Muscle of arm (tissue), 12 donors: ENCODE measurements around the gene PDIA4. TPM values are rescaled to one million over a fixed set of nuclear protein-coding genes. Genes with fewer than 3 reads are reported as not detected.
"Not testable (repeated sequence)": the region's sequence is repeated elsewhere in the genome, so short reads cannot be mapped to it uniquely, and the experiment has no call there.

Experiments used
- DNase-seq: peaks from one replicate; pipeline ENCODE4 v3.0.0-alpha.2; 2013
- polyA plus RNA-seq, 12 donors: library from polyadenylated mRNA; unstranded; fragments of 120-200 nt; gene quantifications; one replicate each; pipeline ENCODE4 v1.2.1, GENCODE V29; 2013; ENCODE audit not compliant: insufficient read length in 12 of 12

Gene PDIA4
- polyA plus RNA-seq, 12 donors, result 56.5 to 91.6 (median 73.8) TPM; not detected in 1

DNA sequence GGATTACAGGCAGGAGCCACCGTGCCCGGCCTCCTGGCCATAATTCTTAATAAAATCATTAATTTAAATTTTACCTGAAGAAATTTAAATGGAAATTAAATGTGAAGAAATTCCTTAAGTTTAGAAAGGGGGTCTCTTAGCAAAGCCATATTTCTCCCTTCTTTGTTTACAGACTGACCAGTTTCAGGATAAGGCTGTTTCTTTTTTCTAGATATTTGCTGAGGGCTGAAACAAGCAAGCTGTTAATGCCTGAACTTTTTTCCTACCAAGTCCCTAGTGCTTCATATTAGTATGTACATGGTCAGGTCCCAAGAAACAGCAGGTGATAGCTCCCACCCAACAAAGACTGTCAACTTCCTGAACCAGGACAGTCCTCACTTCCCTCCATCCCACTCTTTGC lies 18.1 kb upstream of the PDIA4 start:
- no peak for DNase-seq

- DNase-seq, result no peak
Observed at GRCh38 chr7:149043936-149044335, 15.6 kb upstream of the PDIA4 start.

DNA sequence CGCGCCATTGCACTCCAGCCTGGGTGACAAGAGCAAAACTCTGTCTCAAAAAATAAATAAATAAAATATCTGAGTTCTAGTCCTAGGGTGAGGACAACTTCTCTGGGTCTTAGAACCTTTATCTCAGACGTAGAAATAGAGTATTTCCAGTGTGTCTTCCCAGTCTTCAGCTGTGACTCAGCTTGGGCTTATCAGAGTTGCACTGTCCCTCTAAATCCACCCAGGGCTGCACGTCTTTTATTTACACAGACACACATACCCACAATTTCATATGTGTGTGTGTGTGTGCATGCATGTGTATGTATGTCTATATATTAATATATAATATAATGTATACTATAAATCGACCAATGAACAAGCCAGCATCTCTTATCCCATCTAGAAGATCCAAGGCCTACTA lies 13.0 kb upstream of the PDIA4 start:
- no peak for DNase-seq

GRCh38 chr7:149038641-149039040 lies 10.3 kb upstream of the PDIA4 start:
- DNase-seq, result not testable (repeated sequence)

- DNase-seq, result no peak
Observed at GRCh38 chr7:149036676-149037075, 8.4 kb upstream of the PDIA4 start.

DNA sequence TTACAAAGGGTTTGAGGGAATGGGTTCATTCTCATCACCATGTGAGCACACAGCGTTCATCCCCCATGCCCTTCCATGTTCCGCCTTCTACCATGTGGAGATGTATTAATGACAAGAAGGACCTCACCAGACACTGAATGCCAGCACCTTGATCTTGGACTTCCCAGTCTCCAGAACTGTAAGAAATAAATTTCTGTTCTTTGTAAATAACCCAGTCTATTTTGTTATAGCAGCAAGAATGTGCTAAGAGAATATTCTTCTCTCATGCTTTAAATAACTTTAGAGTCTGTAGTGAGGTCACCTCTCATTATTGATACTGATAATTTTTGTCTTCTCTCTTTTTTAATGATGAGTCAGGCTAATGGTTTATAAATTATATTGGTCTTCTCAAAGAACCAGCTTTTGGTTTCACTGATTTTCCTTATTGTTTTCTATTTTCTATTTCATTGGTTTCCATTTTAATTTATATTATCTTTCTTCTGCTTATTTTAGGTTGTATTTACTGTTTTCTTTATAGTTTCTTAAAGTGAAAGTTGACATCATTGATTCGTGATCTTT lies 3.1 kb upstream of the PDIA4 start:
- no peak for DNase-seq

DNA sequence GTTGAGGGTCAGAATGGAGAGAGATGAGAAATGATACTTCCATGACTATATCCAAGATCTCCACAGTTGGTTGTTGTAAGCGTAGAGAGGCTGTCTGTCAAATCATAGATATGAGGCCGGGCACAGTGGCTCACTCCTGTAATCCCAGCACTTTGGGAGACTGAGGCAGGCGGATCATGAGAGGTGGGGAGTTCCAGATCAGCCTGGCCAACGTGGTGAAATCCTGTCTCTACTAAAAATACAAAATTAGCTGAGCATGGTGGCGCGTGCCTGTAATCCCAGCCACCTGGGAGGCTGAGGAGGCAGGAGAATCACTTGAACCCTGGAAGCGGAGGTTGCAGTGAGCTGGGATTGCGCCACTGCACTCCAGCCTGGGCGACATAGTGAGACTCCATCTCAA lies 2.1 kb upstream of the PDIA4 start:
- DNase-seq, result not testable (repeated sequence)

DNA sequence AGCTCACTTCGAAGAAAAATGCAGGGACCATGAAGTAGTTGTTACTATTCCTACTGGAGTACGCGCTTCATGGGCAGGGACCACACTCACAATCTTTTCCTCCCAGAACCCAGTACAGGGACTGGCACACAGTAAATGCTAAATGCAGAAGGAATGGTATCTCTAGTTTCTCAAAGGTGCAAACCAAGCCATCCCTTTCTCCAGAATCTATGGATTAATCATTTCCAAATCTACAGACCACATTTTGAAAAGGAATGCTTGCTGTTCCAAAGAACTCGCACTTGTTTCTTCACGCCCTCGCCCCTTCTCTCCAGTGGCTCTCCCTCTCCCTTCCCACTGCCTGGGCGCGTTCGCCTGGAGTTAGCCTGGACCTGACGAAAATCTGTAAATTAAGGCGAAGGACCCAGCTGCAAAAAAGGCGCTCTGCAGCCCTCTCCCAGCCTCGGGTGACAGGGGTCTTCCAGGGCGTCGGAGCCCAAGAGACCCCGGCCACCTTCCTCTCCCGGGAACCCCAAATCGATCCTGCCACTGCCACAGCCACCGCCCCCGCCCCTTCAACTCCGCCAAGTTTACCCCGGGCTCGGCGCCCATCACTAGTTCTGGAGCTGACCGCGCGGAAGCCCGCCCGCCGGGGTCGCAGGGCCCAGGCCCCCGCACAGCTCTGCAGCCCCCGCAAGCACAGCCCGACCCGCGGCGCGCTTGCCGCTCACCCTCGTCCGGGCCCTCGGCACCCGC lies 527 bp downstream of the PDIA4 start:
- DNase-seq, result no peak

DNA sequence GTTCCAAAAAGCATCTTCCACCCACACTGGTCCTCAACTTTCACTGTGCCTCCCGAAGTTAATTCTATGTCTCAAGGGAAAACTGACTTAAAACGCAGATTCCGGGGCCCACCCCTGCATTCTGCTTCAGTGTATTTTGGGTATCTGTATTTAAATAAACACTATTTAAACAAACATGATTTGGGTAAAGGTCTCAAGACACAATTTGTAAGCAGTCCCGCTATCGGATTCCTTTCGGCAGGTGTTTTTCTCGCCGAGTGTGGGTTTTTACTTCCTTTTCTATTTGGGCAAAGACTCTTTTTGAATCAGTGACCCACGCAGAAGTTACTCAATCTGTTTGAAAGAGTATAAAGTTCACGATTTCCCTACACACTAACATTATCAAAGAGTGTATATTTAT lies 1.2 kb downstream of the PDIA4 start:
- no peak for DNase-seq

- no peak for DNase-seq
Observed at GRCh38 chr7:149023662-149024061, 4.6 kb downstream of the PDIA4 start.

DNA sequence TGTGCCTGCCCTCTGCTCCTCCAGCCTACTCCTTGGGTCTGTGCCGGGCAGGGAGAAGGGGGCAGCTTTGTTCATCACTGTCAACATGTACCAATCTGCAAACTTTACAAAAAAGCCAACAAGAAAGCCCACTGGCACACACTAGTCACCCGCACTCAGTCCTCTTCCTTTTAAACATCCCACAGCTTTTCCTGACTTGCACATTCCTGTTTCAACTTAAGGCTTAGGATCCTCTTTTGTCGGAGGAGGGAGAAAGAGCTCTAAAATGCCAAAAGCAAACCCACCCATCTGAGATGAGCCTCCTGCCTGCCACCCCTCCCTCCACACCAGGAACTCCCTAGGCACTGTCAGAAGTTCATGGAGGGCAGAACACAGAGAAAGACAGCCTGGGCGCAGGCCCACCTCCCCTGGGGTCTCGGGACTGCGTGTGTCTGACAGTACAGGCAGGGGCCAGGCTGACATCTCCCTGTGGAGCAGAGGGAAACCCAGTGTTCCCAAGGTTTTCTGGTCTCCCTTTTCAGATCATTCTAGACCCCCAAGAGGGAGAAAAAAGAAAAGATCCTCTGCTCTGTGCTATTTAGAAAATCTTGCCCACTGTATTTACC lies 5.4 kb downstream of the PDIA4 start:
- DNase-seq, result no peak

GRCh38 chr7:149021725-149022062 lies 6.6 kb downstream of the PDIA4 start:
- no peak for DNase-seq

DNA sequence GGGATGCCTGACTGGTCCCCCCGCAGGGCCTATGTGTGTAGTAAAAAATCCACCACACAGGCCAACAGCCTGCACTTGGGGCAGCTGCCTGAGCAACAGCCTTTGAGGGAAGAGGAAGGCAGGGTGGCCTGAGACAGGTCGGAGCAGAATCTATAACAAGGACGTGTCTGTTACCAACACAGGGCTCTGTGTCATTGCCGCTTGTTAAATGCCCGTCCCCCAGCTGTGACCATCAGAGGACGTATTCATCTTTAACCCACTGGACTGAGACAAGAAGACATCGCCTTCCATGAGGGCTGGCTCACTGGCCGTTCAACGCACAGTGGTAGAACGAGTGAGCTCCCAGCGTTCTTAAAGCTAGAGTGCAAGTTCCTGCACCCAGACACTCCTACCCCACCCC lies 7.8 kb downstream of the PDIA4 start:
- DNase-seq, result no peak

- DNase-seq, result no peak
Observed at GRCh38 chr7:149016876-149017275, 11.4 kb downstream of the PDIA4 start.

DNA sequence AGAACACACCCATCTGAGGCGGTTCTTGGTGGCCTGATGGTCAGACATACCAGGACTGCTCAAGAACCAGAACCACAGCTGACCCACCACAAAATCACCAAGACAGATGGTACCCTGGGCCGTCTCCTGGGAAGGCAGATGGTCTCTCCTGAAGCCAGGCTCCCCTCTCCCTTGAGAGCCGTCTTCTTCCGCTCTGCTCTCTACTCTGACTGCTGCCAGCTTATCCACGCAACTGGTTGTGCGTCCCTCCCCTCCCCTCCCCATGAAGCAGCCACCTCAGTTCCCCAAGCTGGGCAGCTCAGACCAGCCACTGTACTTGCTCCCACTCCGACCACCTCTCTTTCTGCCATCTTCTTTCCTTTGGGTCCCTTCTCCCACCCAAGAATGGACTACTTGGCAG lies 14.0 kb downstream of the PDIA4 start:
- DNase-seq, result no peak

DNA sequence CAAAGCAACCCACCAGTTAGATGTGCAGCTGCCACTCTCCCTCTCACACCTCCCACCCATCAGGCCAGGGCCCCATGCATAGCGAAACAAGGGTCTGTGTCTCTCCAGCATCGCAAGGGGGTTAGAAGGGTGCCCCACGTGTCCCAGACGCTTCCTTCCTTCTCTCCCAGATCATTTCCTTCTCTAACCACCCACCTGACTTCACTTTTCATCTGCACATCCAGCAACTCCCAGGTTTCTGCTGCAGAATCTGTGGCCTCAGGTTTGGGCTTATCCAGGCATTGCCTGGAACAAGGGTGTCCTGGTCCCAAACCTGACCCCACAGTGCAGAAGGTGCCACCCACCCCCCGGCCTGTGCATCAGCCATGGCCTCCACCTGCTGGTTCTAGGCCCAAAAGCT lies 14.4 kb downstream of the PDIA4 start:
- no peak for DNase-seq

DNA sequence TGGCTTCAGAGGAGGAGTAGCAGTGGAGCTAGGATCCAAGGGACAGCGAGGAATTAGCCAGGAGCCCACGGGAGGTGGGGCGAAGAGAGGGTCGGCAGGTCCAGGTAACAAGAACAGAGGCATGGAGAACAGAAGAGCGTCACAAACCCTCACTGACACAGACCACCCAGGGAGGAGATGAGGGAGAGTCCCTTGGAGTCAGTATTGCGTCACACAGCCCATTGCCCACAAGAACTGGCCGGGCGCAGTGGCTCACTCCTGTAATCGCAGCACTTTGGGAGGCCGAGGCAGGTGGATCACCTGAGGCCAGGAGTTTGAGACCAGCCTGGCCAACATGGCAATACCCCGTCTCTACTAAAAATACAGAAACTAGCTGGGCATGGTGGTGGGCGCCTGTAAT lies 15.6 kb downstream of the PDIA4 start:
- DNase-seq, result not testable (repeated sequence)

DNA sequence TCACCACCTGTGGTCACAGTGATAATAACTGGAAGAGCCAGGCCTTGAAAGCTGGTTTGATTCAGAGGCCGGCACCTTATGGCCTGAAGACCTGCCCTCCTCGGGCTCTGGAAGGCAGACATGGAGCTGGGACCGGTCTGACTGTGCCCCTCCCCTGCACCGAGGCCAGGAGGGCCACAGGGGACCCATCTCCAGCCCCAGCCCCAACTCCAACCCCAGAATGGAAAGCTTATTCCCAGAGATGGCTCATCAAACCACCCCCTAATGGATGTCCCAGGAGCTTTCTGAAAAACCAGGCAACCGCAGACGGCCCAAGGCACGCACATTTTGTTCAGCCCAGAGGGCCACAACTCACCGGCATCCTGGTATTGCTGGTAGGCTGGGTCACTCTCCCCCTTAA lies 16.8 kb downstream of the PDIA4 start:
- DNase-seq, result no peak

DNA sequence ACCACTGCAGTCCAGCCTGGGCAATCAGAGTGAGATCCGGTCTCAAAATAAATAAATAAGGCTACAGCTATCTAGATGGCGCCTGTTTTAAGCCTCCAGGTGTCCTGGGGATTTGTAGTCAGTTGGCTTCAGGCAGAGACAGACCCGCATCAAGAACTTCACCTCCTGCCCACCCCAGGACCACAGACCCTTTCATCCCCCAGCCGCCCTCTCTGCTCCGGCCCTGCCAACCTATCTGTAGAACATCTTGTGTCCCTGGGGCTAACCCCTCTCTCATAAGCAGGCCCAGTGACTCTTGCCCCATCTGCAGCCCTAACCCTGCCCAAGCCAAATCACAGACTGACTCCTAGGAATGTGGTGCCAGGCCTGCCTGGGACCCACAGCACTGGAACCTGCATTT lies 17.9 kb downstream of the PDIA4 start:
- DNase-seq, result no peak

GRCh38 chr7:149009527-149009926 lies 18.8 kb downstream of the PDIA4 start:
- DNase-seq, result no peak

DNA sequence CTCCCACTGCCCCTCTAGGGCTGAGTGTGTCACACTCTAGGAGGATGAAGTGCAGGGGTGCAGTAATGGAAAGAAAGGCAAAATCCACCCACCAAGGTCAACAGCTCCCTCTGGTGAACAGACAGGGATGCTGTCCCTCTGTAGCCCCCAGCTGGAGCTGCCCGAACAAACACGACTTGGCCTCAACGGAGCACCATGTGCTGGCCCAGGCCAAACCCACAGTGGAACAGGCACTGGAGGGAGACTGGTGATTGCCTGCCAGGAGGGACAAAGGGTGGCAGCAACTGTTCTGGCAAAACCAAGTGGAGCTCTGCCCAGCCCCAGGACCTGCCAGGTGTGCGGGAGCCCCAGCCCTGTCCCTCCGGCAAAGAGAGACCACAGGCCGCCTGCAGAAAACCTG lies 20.7 kb downstream of the PDIA4 start:
- DNase-seq, result no peak

GRCh38 chr7:149007146-149007545 lies 21.2 kb downstream of the PDIA4 start:
- no peak for DNase-seq

- no peak for DNase-seq
Observed at GRCh38 chr7:149006345-149006725, 22.0 kb downstream of the PDIA4 start.
